Fibroblast of lung (primary cell): Measurements from ENCODE around the gene SLC44A5.

Experiments used
- EZH2 ChIP-seq: IDR thresholded peaks from 2 replicates; pipeline ENCODE4 v1.5.1; 2012; ENCODE audit warnings: low read length, control low read depth, mild to moderate bottlenecking; ENCODE audit errors: missing control alignments
- TF ChIP-seq, protein P1 (sequence below), 2 donors: IDR thresholded peaks in 1 of 2; conservative IDR thresholded peaks in 1 of 2; 1 replicate in 1 of 2; 2 replicates in 1 of 2; pipeline ENCODE4 v1.5.1; 2011 to 2012; ENCODE audit warnings: low read length in 2 of 2, control low read depth in 1 of 2, inconsistent platforms in 1 of 2, low read depth in 1 of 2, mild to moderate bottlenecking in 1 of 2

GRCh38 chr1:75426688-75427087, 184.2 kb downstream of the SLC44A5 start:
- TF ChIP-seq, protein P1, sequence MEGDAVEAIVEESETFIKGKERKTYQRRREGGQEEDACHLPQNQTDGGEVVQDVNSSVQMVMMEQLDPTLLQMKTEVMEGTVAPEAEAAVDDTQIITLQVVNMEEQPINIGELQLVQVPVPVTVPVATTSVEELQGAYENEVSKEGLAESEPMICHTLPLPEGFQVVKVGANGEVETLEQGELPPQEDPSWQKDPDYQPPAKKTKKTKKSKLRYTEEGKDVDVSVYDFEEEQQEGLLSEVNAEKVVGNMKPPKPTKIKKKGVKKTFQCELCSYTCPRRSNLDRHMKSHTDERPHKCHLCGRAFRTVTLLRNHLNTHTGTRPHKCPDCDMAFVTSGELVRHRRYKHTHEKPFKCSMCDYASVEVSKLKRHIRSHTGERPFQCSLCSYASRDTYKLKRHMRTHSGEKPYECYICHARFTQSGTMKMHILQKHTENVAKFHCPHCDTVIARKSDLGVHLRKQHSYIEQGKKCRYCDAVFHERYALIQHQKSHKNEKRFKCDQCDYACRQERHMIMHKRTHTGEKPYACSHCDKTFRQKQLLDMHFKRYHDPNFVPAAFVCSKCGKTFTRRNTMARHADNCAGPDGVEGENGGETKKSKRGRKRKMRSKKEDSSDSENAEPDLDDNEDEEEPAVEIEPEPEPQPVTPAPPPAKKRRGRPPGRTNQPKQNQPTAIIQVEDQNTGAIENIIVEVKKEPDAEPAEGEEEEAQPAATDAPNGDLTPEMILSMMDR (conservative IDR thresholded peaks at IDR 0.05 in 1 of 2, IDR thresholded peaks at IDR 0.05 in 1 of 2; ENCODE audit: low read depth in 1 of 2, low read length in 2 of 2): no peak
- no peak for TF ChIP-seq EZH2
